ENCODE data around the gene LAG3. TPM values are rescaled to one million over a fixed set of nuclear protein-coding genes. Genes with fewer than 3 reads are reported as not detected.

Gene LAG3
- total RNA-seq, 4 donors from 2014 or later = not detected

DNA sequence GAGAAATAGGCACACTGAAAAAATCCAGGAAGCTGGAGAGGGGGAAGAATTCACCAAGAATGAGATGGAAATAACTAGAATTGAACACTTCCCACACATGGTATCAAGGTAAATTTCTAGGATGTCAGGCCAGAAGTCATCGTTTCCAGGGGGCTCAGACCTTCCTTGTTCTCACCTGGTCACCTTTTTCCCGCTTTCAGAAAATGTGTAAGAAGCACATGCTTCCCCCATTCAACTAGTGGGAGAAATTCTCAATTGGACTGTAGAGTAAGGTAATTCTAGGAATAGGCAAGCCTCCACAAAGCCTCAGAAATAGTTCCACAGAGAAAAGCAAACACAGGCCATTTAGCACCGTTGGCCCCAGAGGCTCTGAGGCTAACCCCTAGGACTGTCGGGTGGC is 8.9 kb upstream of the LAG3 start:
- peak overlapping the region; percentile 73 to 85 (median 82) for H3K27ac ChIP-seq
- no peak overlapping the region for H3K4me3 ChIP-seq
- no peaks in the 10 kb centered on the region for H3K36me3 ChIP-seq
- no peak for ATAC-seq
- H3K27me3 ChIP-seq = peaks cover 0 to 9% (median 0%) of the 10 kb centered on the region in 3 donors
- peaks cover 14 to 21% of the 10 kb centered on the region in 2 donors for H3K4me1 ChIP-seq
- no peak for TF ChIP-seq POLR2A (IDR thresholded peaks at IDR 0.05)
- TF ChIP-seq, protein P1, sequence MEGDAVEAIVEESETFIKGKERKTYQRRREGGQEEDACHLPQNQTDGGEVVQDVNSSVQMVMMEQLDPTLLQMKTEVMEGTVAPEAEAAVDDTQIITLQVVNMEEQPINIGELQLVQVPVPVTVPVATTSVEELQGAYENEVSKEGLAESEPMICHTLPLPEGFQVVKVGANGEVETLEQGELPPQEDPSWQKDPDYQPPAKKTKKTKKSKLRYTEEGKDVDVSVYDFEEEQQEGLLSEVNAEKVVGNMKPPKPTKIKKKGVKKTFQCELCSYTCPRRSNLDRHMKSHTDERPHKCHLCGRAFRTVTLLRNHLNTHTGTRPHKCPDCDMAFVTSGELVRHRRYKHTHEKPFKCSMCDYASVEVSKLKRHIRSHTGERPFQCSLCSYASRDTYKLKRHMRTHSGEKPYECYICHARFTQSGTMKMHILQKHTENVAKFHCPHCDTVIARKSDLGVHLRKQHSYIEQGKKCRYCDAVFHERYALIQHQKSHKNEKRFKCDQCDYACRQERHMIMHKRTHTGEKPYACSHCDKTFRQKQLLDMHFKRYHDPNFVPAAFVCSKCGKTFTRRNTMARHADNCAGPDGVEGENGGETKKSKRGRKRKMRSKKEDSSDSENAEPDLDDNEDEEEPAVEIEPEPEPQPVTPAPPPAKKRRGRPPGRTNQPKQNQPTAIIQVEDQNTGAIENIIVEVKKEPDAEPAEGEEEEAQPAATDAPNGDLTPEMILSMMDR (IDR thresholded peaks at IDR 0.05 in 4 of 5, conservative IDR thresholded peaks at IDR 0.05 in 1 of 5) = no peak
- intact Hi-C loops (cut with DNase I; ENCODE audit: low total_unique reads) = no loop called here
- H3K9me3 ChIP-seq = no peaks in the 10 kb centered on the region
- no peak for DNase-seq
- in situ Hi-C loops (cut with MboI; ENCODE audit: low sequenced_read_pairs in 4 of 4) = no loop called here

DNA sequence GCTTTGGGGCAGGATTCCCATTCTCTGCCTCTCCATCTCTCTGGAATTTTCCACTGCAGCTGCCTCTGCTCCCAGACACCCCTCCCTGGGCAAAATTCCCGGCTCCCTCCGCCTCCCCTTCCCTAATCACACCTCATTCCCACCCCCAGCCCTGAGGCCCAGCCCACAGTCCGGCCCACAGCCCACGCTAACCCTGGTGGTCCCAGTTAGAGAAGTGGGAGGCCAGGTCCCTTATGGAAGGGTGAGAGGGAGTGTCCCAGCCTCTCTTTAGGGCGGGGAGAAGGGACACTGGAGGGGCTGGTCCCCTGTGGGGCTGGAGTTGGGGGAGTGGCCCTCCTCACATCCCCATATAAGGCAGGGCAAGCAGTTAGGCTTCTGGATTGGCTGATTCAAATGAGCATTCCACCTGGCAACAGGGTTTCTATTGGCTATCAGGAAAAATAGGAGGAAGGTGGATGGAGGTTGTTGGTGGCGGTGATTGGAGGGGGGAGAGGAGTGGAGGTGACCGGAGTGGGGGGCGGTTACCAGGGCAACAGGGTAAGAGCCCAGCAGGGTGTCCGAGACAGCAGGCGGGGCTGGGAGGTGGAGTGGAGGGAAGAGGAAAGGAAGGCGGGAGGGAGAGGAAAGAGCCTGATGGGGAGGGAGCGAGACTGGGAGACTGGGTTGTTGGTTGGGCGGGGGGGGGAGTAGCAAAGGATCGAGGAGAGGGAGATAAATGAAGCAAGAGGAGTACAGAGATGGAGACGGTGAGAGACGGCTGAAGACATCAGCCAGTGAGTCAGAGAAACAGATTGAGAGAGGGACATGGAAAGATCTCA is 8.1 kb upstream of the LAG3 start:
- Histone ChIP-seq H3K36me3 (no peaks in the 10 kb centered on the region), H3K27me3 (peaks cover 0 to 9% (median 0%) of the 10 kb centered on the region in 3 donors), H3K4me1 (peaks cover 20 to 26% of the 10 kb centered on the region in 2 donors), H3K4me3 (peak overlapping the region; percentile 18 to 50 (median 42)), H3K9me3 (no peaks in the 10 kb centered on the region), H3K27ac (peak overlapping the region; percentile 73 to 85 (median 82))
- in situ Hi-C loops (cut with MboI; ENCODE audit: low sequenced_read_pairs in 4 of 4) (no loop called here), intact Hi-C loops (cut with DNase I; ENCODE audit: low total_unique reads) (no loop called here)
- peak; percentile 91 to 93 for ATAC-seq
- TF ChIP-seq, protein P1 (IDR thresholded peaks at IDR 0.05 in 4 of 5, conservative IDR thresholded peaks at IDR 0.05 in 1 of 5) = no peak
- TF ChIP-seq POLR2A (IDR thresholded peaks at IDR 0.05) = peak; percentile 11 to 39
- DNase-seq = peak; percentile 83 to 86

DNA sequence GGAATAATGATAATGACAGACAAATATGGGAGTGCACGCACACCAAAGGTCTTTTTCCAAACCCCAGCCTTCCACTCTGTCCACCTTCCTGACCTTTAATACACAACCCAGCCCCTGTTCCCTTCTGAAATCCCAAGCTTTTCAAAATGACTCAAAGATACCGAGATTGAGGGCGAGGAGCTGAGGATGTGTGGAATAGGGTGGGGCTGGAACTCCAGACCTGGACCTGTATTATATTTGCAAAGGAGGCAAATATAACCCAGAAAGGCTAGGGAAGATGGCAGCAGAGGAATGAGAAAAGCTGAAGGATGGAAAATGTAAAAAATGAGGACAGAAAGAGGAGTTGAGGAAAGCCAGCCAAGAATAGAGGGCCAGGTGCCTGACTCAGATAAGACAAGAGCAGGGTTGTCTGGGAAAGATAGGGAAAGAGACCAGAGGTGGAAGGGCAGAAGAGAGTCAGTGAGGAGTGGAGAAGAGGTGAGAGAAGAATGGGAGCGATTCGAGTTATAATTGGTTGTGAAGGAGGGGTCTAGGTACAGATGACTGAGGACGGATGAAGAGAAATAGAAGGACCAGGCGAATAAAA is 7.2 kb upstream of the LAG3 start:
- H3K27me3 ChIP-seq = peaks cover 0 to 9% (median 0%) of the 10 kb centered on the region in 3 donors
- intact Hi-C loops (cut with DNase I; ENCODE audit: low total_unique reads) (loop anchor here (5.0 kb wide), 1 partner anchor 103 kb away; the partner anchor contains the start of gene ING4), in situ Hi-C loops (cut with MboI; ENCODE audit: low sequenced_read_pairs in 4 of 4) (no loop called here)
- ATAC-seq (no peak), DNase-seq (no peak)
- peak overlapping the region; percentile 73 to 85 (median 82) for H3K27ac ChIP-seq
- no peaks in the 10 kb centered on the region for H3K9me3 ChIP-seq
- H3K4me3 ChIP-seq = peak overlapping the region; percentile 65 to 89 (median 81)
- TF ChIP-seq, protein P1 (IDR thresholded peaks at IDR 0.05 in 4 of 5, conservative IDR thresholded peaks at IDR 0.05 in 1 of 5) = no peak
- TF ChIP-seq POLR2A (IDR thresholded peaks at IDR 0.05) = no peak
- peaks cover 20 to 26% of the 10 kb centered on the region in 2 donors for H3K4me1 ChIP-seq
- no peaks in the 10 kb centered on the region for H3K36me3 ChIP-seq

DNA sequence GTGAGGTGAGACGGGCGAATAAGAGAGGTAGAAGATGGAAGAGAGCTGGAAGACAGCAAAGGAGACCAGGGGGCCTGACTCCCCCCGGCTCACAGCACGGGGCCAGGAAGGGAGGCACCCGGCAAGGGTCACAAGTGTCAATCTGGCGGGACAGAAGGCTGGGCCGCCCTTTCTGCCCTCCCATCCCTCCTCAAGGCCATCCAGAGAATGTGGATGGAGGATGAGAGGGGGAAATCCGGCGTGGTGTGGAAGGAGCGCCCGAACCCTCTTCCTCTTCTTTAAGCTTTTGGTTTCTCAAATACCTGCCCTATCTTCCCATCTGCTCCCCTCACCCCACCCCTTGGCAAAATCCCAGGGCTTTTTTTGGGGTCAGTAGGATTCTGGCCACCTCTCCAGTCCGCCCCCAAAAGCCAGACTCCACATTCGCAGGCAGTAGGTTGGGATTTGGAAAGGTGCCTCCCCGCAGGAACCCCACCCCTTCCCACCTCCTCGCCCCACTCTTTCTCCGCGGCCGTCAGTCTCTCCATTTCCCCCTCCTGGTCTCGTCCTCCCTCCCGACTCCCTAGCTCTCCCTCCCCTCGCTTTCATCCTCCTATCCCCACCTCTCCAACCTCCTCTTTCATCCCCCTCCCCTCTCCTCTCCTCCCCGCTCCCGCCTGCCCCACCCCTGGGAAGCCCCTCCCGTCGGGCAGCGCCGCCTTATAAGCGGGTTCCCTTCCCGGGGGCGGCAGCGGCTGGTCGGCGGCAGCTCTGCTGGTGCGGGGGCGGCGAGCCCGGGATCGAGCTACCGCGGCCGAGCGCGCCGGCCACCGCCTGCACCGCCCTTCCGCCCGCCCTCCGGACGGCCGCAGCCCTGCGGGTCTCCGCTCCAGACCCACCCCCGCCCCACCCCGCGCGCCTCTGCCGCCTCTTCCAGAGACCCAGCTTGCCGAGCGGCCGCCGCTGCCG is 6.4 kb upstream of the LAG3 start, which contains the start of gene PTMS:
Gene PTMS (plus strand): TSS at position 730 of the 948 bp plus-strand sequence. CDS start 343 bp downstream, outside the sequence.
- Histone ChIP-seq H3K4me1 (peaks cover 20 to 26% of the 10 kb centered on the region in 2 donors), H3K27me3 (peaks cover 0 to 9% (median 0%) of the 10 kb centered on the region in 3 donors), H3K9me3 (no peaks in the 10 kb centered on the region), H3K4me3 (peak within 1 kb of the TSS; percentile 76 to 100 (median 88)), H3K27ac (peak within 1 kb of the TSS; percentile 78 to 89 (median 84)), H3K36me3 (no peaks in the 10 kb centered on the region)
- peak; percentile 42 to 76 for TF ChIP-seq POLR2A (IDR thresholded peaks at IDR 0.05)
- TF ChIP-seq, protein P1 (IDR thresholded peaks at IDR 0.05 in 4 of 5, conservative IDR thresholded peaks at IDR 0.05 in 1 of 5) = no peak
- ATAC-seq (peak; percentile 18 to 22), DNase-seq (peak; percentile 35 to 50)
- intact Hi-C loops (cut with DNase I; ENCODE audit: low total_unique reads) = loop anchor here (1.0 to 5.0 kb wide), 2 partner anchors 13 to 104 kb away; partner anchors contain the start of genes ING4 and MLF2
- in situ Hi-C loops (cut with MboI; ENCODE audit: low sequenced_read_pairs in 4 of 4) = no loop called here
